HepG2 (cell line): ENCODE measurements around the gene CLN6. TPM values are rescaled to one million over a fixed set of nuclear protein-coding genes. Genes with fewer than 3 reads are reported as not detected.

Experiments
- ADNP ChIP-seq: sonication (generic); formaldehyde crosslinking; IDR thresholded peaks from 2 replicates; pipeline ENCODE4 v1.4.0; 2020; ENCODE audit warnings: missing genetic modification reagents
- AGO2 ChIP-seq: fragments of 200-400 bp; formaldehyde crosslinking; optimal IDR thresholded peaks from 2 replicates; pipeline ENCODE3; 2017; ENCODE audit warnings: mild to moderate bottlenecking, low read depth, low read length, moderate library complexity
- ATF7 ChIP-seq, 2 experiments: fragments of 450-650 bp in 1 of 2; sonication (generic) in 1 of 2; formaldehyde crosslinking in 1 of 2; IDR thresholded peaks; 2 replicates each; pipeline versions ENCODE4 v1.4.0 to v1.6.1; 2016 to 2020; ENCODE audit warnings: antibody characterized with exemption in 1 of 2, mild to moderate bottlenecking in 1 of 2, missing genetic modification reagents in 1 of 2
- CBX1 ChIP-seq: IDR thresholded peaks from one replicate; pipeline ENCODE4 v1.6.1; 2016; ENCODE audit warnings: antibody characterized with exemption, low read depth
- CREBL2 ChIP-seq: sonication (generic); formaldehyde crosslinking; IDR thresholded peaks from 2 replicates; pipeline ENCODE4 v1.8.1; 2023; ENCODE audit warnings: missing genetic modification reagents, mild to moderate bottlenecking, borderline replicate concordance
- DNMT1 ChIP-seq: sonication (generic); formaldehyde crosslinking; IDR thresholded peaks from 2 replicates; pipeline ENCODE4 v1.5.1; 2020; ENCODE audit warnings: mild to moderate bottlenecking, missing genetic modification reagents
- ERF ChIP-seq: IDR thresholded peaks from 2 replicates; pipeline ENCODE4 v1.6.1; 2018; ENCODE audit warnings: missing biosample characterization, missing genetic modification reagents
- FOXA3 ChIP-seq: IDR thresholded peaks from 2 replicates; pipeline ENCODE4 v1.6.1; 2016; ENCODE audit warnings: missing genetic modification reagents, missing compliant biosample characterization
- KMT2A ChIP-seq: sonication (generic); formaldehyde crosslinking; IDR thresholded peaks from 2 replicates; pipeline ENCODE4 v1.4.0; 2020; ENCODE audit warnings: missing genetic modification reagents
- MAF1 ChIP-seq: sonication (generic); formaldehyde crosslinking; IDR thresholded peaks from 2 replicates; pipeline ENCODE4 v1.5.0; 2020; ENCODE audit warnings: missing genetic modification reagents, borderline replicate concordance
- NFKBIZ ChIP-seq: IDR thresholded peaks from 2 replicates; pipeline ENCODE4 v1.6.1; 2018; ENCODE audit warnings: missing genetic modification reagents, missing compliant biosample characterization
- PHF8 ChIP-seq: sonication (generic); formaldehyde crosslinking; IDR thresholded peaks from 2 replicates; pipeline ENCODE4 v1.5.0; 2020; ENCODE audit warnings: missing genetic modification reagents
- RBM39 ChIP-seq: fragments of 200-400 bp; formaldehyde crosslinking; IDR thresholded peaks from one replicate; pipeline ENCODE4 v1.6.1; 2018; ENCODE audit warnings: antibody characterized with exemption, mild to moderate bottlenecking, low read depth, low read length; ENCODE audit not compliant: poor library complexity, severe bottlenecking
- RCOR2 ChIP-seq: IDR thresholded peaks from 2 replicates; pipeline ENCODE4 v1.6.1; 2016; ENCODE audit warnings: missing biosample characterization, missing genetic modification reagents
- REXO4 ChIP-seq: sonication (generic); formaldehyde crosslinking; IDR thresholded peaks from 2 replicates; pipeline ENCODE4 v1.8.0; 2022; ENCODE audit warnings: missing genetic modification reagents, mild to moderate bottlenecking, borderline replicate concordance
- XRCC5 ChIP-seq: fragments of 200-400 bp; formaldehyde crosslinking; optimal IDR thresholded peaks from 2 replicates; pipeline ENCODE3; 2017; ENCODE audit warnings: mild to moderate bottlenecking, low read length
- ZNF124 ChIP-seq: sonication (generic); formaldehyde crosslinking; IDR thresholded peaks from 2 replicates; pipeline ENCODE4 v1.4.0; 2020; ENCODE audit warnings: missing genetic modification reagents
- ZNF234 ChIP-seq: sonication (generic); formaldehyde crosslinking; conservative IDR thresholded peaks from 2 replicates; pipeline ENCODE4 v1.5.1; 2020; ENCODE audit warnings: mild to moderate bottlenecking, missing genetic modification reagents
- ZNF296 ChIP-seq: sonication (generic); formaldehyde crosslinking; conservative IDR thresholded peaks from 2 replicates; pipeline ENCODE4 v1.5.0; 2020; ENCODE audit warnings: mild to moderate bottlenecking, missing genetic modification reagents
- ZNF350 ChIP-seq: sonication (generic); formaldehyde crosslinking; IDR thresholded peaks from 2 replicates; pipeline ENCODE4 v1.4.0; 2020; ENCODE audit warnings: mild to moderate bottlenecking, low read depth, missing genetic modification reagents, borderline replicate concordance
- ZNF652 ChIP-seq: IDR thresholded peaks from 2 replicates; pipeline ENCODE4 v1.6.1; 2016; ENCODE audit warnings: low read depth, borderline replicate concordance
- ZNF761 ChIP-seq: sonication (generic); formaldehyde crosslinking; conservative IDR thresholded peaks from 2 replicates; pipeline ENCODE4 v1.4.0; 2020; ENCODE audit warnings: mild to moderate bottlenecking, missing genetic modification reagents
- ZNF777 ChIP-seq: sonication (generic); formaldehyde crosslinking; IDR thresholded peaks from 2 replicates; pipeline ENCODE4 v1.4.0; 2020; ENCODE audit warnings: missing genetic modification reagents
- ZNF839 ChIP-seq: sonication (generic); formaldehyde crosslinking; IDR thresholded peaks from 2 replicates; pipeline ENCODE4 v1.4.0; 2020; ENCODE audit warnings: missing genetic modification reagents, mild to moderate bottlenecking, borderline replicate concordance
- polyA plus RNA-seq, 8 experiments: library from polyadenylated mRNA; depleted of rRNA in 3 of 8; stranded (reverse) in 7 of 8; unstranded in 1 of 8; fragments of >200 nt; fragmentation: Illumina TruSeq in 4 of 8; extraction: Trizol in 4 of 8; gene quantifications; 2 replicates each; pipeline versions ENCODE4 v1.2.1 to v1.2.3, GENCODE V29; 2011 to 2016; ENCODE audit warnings: low read depth in 4 of 8, missing spikeins in 1 of 8, mixed read lengths in 1 of 8; ENCODE audit not compliant: insufficient read depth in 1 of 8
- total RNA-seq, 5 experiments: library from RNA; depleted of rRNA; stranded (reverse); fragments of >200 nt; fragmentation: Illumina TruSeq; extraction: Trizol; gene quantifications; 2 replicates each; pipeline ENCODE4 v1.2.3, GENCODE V29; 2016; ENCODE audit warnings: low read depth in 1 of 5
- TF ChIP-seq, protein P1 (sequence below): sonication (generic); formaldehyde crosslinking; IDR thresholded peaks from 2 replicates; pipeline ENCODE4 v1.4.0; 2020; ENCODE audit warnings: missing genetic modification reagents, mild to moderate bottlenecking, borderline replicate concordance
- TF ChIP-seq, protein P2 (sequence below): sonication (generic); formaldehyde crosslinking; IDR thresholded peaks from 2 replicates; pipeline ENCODE4 v1.4.0; 2020; ENCODE audit warnings: missing genetic modification reagents

The CLN6 gene
- total and polyA plus RNA-seq, 2 of the 13 experiments (the other 11 are each of a cell fraction or from before 2014, with no cell fraction given) = 24.9 to 27.1 TPM

GRCh38 chr15:68277603-68278344 is 48.2 kb upstream of the CLN6 start, which contains the start of gene FEM1B (continued):
- TF ChIP-seq, protein P1, sequence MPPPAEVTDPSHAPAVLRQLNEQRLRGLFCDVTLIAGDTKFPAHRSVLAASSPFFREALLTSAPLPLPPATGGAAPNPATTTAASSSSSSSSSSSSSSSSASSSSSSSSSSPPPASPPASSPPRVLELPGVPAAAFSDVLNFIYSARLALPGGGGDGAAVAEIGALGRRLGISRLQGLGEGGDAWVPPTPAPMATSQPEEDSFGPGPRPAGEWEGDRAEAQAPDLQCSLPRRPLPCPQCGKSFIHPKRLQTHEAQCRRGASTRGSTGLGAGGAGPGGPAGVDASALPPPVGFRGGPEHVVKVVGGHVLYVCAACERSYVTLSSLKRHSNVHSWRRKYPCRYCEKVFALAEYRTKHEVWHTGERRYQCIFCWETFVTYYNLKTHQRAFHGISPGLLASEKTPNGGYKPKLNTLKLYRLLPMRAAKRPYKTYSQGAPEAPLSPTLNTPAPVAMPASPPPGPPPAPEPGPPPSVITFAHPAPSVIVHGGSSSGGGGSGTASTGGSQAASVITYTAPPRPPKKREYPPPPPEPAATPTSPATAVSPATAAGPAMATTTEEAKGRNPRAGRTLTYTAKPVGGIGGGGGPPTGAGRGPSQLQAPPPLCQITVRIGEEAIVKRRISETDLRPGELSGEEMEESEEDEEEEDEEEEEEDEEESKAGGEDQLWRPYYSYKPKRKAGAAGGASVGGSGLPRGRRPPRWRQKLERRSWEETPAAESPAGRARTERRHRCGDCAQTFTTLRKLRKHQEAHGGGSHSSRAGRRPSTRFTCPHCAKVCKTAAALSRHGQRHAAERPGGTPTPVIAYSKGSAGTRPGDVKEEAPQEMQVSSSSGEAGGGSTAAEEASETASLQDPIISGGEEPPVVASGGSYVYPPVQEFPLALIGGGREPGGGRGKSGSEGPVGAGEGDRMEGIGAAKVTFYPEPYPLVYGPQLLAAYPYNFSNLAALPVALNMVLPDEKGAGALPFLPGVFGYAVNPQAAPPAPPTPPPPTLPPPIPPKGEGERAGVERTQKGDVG (CRISPR knock-in tag) = no peak
- TF ChIP-seq ZNF777 (CRISPR knock-in tag) (peak; percentile 87), CREBL2 (CRISPR knock-in tag) (peak; percentile 57; the same call in 1 of the 2 replicates), XRCC5 (peak; percentile 67), ZNF124 (CRISPR knock-in tag) (peak; percentile 73; the same call in 1 of the 2 replicates), ZNF296 (CRISPR knock-in tag) (0 out of 2 replicates have a peak, but pooled peaks have one; percentile 50), CBX1 (peak; percentile 86), MAF1 (CRISPR knock-in tag) (no peak), ADNP (CRISPR knock-in tag) (no peak), ATF7 (IDR thresholded peaks at IDR 0.05) (no peak), ATF7 (CRISPR knock-in tag; IDR thresholded peaks at IDR 0.05) (no peak; the same call in 1 of the 2 replicates), ZNF350 (CRISPR knock-in tag) (peak; percentile 93; the same call in 1 of the 2 replicates), ZNF234 (no peak; the same call in 1 of the 2 replicates), ZNF761 (peak; percentile 92), NFKBIZ (CRISPR knock-in tag) (peak; percentile 73; the same call in 1 of the 2 replicates), DNMT1 (CRISPR knock-in tag) (peak; percentile 76; the same call in 1 of the 2 replicates), RBM39 (peak; percentile 80), PHF8 (peak; percentile 100), ERF (CRISPR knock-in tag) (no peak), KMT2A (CRISPR knock-in tag) (peak; percentile 69; the same call in 1 of the 2 replicates), RCOR2 (CRISPR knock-in tag) (peak; percentile 40), AGO2 (peak; percentile 85), ZNF652 (CRISPR knock-in tag) (no peak), ZNF839 (CRISPR knock-in tag) (no peak; the same call in 1 of the 2 replicates), FOXA3 (0 out of 2 replicates have a peak, but pooled peaks have one; percentile 41), REXO4 (CRISPR knock-in tag) (0 out of 2 replicates have a peak, but pooled peaks have one; percentile 66)
- TF ChIP-seq, protein P2, sequence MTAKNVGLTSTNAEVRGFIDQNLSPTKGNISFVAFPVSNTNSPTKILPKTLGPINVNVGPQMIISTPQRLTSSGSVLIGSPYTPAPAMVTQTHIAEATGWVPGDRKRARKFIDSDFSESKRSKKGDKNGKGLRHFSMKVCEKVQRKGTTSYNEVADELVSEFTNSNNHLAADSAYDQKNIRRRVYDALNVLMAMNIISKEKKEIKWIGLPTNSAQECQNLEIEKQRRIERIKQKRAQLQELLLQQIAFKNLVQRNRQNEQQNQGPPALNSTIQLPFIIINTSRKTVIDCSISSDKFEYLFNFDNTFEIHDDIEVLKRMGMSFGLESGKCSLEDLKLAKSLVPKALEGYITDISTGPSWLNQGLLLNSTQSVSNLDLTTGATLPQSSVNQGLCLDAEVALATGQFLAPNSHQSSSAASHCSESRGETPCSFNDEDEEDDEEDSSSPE = peak; percentile 76
